ENCODE measurements around the gene SLC16A4.

DNA sequence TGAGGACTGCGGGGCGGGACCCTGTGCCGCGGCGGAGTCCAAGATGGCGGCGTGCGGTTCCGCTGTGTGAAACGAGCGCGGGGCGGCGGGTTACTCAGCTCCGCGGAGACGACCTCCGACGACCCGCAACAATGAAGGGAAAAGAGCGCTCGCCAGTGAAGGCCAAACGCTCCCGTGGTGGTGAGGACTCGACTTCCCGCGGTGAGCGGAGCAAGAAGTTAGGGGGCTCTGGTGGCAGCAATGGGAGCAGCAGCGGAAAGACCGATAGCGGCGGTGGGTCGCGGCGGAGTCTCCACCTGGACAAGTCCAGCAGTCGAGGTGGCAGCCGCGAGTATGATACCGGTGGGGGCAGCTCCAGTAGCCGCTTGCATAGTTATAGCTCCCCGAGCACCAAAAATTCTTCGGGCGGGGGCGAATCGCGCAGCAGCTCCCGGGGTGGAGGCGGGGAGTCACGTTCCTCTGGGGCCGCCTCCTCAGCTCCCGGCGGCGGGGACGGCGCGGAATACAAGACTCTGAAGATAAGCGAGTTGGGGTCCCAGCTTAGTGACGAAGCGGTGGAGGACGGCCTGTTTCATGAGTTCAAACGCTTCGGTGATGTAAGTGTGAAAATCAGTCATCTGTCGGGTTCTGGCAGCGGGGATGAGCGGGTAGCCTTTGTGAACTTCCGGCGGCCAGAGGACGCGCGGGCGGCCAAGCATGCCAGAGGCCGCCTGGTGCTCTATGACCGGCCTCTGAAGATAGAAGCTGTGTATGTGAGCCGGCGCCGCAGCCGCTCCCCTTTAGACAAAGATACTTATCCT lies 51.2 kb downstream of the SLC16A4 start:
- TF ChIP-seq EZH2 (IDR thresholded peaks at IDR 0.05; ENCODE audit: insufficient read depth, poor library complexity, severe bottlenecking): no peak
- TF ChIP-seq EZH2phosphoT487 (IDR thresholded peaks at IDR 0.05; ENCODE audit: insufficient read depth, low read depth): no peak
